HG02678 (cell line): ENCODE measurements around the gene KMT2D.

ENCODE experiments used
- ATAC-seq: cut with Tn5 transposase; IDR thresholded peaks from one replicate; pipeline ENCODE4 v1.9.1; 2021; ENCODE audit warnings: mild to moderate bottlenecking, moderate library complexity; ENCODE audit not compliant: unreplicated experiment

The KMT2D gene, protein sequence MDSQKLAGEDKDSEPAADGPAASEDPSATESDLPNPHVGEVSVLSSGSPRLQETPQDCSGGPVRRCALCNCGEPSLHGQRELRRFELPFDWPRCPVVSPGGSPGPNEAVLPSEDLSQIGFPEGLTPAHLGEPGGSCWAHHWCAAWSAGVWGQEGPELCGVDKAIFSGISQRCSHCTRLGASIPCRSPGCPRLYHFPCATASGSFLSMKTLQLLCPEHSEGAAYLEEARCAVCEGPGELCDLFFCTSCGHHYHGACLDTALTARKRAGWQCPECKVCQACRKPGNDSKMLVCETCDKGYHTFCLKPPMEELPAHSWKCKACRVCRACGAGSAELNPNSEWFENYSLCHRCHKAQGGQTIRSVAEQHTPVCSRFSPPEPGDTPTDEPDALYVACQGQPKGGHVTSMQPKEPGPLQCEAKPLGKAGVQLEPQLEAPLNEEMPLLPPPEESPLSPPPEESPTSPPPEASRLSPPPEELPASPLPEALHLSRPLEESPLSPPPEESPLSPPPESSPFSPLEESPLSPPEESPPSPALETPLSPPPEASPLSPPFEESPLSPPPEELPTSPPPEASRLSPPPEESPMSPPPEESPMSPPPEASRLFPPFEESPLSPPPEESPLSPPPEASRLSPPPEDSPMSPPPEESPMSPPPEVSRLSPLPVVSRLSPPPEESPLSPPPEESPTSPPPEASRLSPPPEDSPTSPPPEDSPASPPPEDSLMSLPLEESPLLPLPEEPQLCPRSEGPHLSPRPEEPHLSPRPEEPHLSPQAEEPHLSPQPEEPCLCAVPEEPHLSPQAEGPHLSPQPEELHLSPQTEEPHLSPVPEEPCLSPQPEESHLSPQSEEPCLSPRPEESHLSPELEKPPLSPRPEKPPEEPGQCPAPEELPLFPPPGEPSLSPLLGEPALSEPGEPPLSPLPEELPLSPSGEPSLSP (N-terminal part only)

GRCh38 chr12:49060237-49061156, at the start of gene KMT2D:
TSS of gene KMT2D (minus strand) at chr12:49060794. CDS start at chr12:49055324, 5,470 bp downstream.
- ATAC-seq: peak; percentile 60

GRCh38 chr12:49109641-49110463, 49.3 kb upstream of the KMT2D start:
- ATAC-seq: no peak

GRCh38 chr12:49108958-49109404, 48.4 kb upstream of the KMT2D start:
- ATAC-seq: no peak

DNA sequence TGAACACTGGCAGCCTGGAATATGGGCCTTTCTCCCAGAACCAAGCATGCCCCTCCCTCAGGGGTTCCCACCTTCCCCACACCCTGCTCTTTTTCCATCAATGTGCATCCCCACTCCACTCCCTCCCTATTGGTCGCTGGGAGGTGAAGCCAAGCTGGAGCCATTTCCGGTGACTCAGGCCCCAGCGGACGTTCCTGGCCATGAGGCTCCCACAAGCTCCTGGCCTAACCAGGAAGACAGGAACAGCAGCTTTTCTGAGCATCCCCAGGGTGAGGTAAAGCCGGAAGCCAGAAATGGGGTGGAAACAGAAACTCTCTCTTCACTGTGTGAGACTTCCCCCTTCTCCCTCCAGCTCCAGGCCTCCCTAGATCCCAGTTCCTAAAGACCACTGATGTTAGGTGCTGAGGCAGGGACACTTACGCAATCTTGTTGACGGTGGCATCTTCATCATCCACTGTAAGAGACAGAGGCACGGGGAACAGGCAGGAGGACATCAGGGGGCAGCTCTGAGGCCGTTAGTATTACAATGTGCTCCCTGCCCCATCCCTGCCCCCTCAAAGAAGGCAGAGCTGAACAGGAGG, 45.0 kb upstream of the KMT2D start:
- no peak for ATAC-seq

DNA sequence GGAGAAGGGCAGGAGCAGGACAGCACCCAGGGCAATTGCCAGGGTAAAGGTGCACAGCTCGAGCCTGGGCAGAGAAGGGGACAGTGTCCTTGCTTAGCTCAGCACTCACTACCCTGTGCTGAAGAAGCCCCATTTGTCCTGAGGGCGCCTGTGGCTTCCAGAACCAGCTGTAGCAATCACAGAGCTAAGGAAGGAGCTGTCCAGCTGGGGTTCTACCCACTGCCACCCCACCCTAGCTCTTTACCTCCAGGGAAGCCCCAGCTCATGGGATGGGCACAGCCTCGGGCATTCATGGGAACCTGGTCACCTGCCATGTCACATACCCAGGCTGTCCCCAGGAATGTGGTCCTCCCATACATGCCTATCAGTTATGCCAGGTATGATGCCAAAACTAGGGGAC, 44.2 kb upstream of the KMT2D start:
- no peak for ATAC-seq

GRCh38 chr12:49100380-49100779, 39.8 kb upstream of the KMT2D start:
- no peak for ATAC-seq

DNA sequence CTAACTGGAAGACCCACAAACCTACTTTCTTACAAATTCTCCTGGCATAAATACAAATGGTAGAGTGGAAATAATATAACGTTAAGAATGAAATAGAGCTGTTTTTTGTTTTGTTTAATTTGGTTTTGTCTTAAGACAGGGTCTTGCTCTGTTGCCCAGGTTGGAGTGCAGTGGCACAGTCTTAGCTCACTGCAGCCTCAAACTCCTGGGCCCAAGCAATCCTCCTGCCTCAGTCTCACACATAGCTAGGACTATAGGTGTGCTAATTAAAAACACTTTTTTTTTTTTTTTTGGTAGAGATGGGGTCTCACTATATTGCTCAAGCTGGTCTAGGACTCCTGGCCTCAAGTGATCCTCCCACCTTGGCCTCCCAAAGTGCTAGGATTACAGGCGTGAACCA, 38.1 kb upstream of the KMT2D start:
- ATAC-seq: no peak

- ATAC-seq: no peak
Observed at GRCh38 chr12:49098035-49098451, 37.4 kb upstream of the KMT2D start.

DNA sequence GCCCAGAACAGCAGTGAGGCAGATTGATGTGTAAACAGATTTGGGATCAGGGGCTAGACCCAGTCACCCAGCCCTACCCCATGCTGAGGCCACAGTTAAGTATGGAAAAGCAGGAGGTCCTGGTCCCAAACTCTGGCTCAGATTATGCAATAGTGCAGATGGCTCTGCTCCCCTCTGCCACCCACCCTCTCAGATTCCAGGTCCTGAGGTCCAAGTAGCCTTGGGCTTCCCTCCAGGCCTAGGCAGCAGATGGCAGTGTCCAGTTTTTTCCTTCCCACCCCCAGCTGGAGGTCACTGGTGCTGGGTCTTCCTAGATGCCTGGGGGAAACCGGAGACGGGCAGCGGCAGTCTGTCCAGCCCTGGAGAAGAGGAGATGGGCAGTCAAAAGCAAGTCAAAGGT, 36.8 kb upstream of the KMT2D start:
- no peak for ATAC-seq

DNA sequence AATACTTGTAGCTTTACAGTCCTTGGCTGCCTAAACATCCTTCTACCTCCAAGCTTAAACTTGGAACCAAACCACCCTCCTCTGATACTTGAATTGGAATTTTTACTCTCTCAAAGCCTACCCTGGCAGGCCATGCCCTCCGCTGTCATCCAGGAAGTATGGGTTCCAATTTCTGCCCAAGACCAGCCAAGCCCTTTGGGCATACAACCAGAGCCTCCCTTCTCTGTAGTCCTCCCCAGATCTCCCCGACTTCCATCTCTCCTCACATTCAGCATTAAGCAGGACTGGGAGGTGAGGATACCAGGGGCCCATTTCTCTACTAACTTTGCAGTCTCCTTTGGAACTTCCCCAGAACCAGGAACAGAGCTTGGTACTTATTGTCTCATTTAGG, 34.4 kb upstream of the KMT2D start:
- ATAC-seq: no peak

GRCh38 chr12:49094160-49094974, 33.8 kb upstream of the KMT2D start, which contains the start of gene DHH:
TSS of gene DHH (minus strand) at chr12:49094801. CDS start at chr12:49094512, 289 bp downstream.
- ATAC-seq: no peak

DNA sequence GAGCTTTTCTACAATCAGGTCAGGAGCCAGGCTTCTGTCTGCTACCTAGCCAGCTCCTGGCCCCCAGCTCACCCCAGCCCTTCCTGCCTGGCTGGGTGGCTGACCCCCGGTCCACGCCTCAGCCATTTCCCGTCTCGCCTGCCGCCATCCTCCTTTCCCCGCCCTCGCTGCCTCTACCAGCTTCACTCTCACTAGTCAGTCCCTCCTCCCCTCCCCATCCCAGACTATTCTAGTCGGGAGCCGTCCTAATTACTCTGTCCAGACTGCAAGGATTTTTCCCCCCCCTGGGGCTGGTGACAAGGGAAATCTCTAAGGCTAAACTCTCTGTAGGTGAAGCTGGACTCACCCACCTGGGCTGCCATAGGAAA, 33.2 kb upstream of the KMT2D start:
- ATAC-seq: no peak

- no peak for ATAC-seq
Observed at GRCh38 chr12:49092816-49093406, 32.3 kb upstream of the KMT2D start.

GRCh38 chr12:49092086-49092815, 31.7 kb upstream of the KMT2D start:
- no peak for ATAC-seq

- no peak for ATAC-seq
Observed at GRCh38 chr12:49091836-49092085, 31.2 kb upstream of the KMT2D start.

- no peak for ATAC-seq
Observed at GRCh38 chr12:49091056-49091835, 30.7 kb upstream of the KMT2D start.
